Esophagus muscularis mucosa (tissue), 4 donors: ENCODE results near the gene CREBL2.
"Not testable (repeated sequence)": the region's sequence is repeated elsewhere in the genome, so short reads cannot be mapped to it uniquely, and the experiment has no call there.

ENCODE experiments used
- EP300 ChIP-seq: sonication (generic); formaldehyde crosslinking; IDR thresholded peaks from one replicate; pipeline ENCODE4 v1.6.1; 2017; ENCODE audit warnings: antibody characterized with exemption
- POLR2A ChIP-seq: fragments of 450-650 bp; IDR thresholded peaks from one replicate; pipeline ENCODE4 v1.6.1; 2017; ENCODE audit warnings: antibody characterized with exemption, moderate library complexity, mild to moderate bottlenecking, low read depth
- POLR2AphosphoS5 ChIP-seq, 2 donors: sonication (generic); formaldehyde crosslinking; IDR thresholded peaks; one replicate each; pipeline ENCODE4 v1.6.1; 2017; ENCODE audit warnings: antibody characterized with exemption in 2 of 2
- TF ChIP-seq, protein P1 (sequence below), 3 experiments: fragments of 200-600 bp in 2 of 3; fragments of 450-650 bp in 1 of 3; sonication (generic) in 2 of 3; IDR thresholded peaks; one replicate each; pipeline ENCODE4 v1.5.1; 2017 to 2019; ENCODE audit warnings: antibody characterized with exemption in 3 of 3, mild to moderate bottlenecking in 2 of 3, moderate library complexity in 1 of 3

DNA sequence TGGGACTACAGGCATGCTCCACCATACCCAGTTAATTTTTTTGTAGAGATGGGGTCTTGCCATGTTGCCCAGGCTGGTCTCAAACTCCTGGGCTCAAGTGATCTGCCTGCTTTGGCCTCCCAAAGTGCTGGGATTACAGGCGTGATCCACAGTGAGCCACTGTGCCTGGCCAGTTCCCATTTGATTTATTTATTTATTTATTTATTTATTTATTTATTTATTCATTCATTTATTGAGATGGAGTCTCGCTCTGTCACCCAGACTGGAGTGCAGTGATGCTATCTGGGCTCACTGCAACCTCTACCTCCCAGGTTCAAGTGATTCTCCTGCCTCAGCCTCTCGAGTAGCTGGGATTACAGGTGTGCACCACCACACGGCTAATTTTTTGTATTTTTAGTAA is 41.0 kb downstream of the CREBL2 start:
- TF ChIP-seq, protein P1, sequence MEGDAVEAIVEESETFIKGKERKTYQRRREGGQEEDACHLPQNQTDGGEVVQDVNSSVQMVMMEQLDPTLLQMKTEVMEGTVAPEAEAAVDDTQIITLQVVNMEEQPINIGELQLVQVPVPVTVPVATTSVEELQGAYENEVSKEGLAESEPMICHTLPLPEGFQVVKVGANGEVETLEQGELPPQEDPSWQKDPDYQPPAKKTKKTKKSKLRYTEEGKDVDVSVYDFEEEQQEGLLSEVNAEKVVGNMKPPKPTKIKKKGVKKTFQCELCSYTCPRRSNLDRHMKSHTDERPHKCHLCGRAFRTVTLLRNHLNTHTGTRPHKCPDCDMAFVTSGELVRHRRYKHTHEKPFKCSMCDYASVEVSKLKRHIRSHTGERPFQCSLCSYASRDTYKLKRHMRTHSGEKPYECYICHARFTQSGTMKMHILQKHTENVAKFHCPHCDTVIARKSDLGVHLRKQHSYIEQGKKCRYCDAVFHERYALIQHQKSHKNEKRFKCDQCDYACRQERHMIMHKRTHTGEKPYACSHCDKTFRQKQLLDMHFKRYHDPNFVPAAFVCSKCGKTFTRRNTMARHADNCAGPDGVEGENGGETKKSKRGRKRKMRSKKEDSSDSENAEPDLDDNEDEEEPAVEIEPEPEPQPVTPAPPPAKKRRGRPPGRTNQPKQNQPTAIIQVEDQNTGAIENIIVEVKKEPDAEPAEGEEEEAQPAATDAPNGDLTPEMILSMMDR (IDR thresholded peaks at IDR 0.05), result not testable (repeated sequence)
- not testable (repeated sequence) for TF ChIP-seq POLR2A; EP300; POLR2AphosphoS5 (IDR thresholded peaks at IDR 0.05)
